ENCODE measurements around the gene MED27. TPM values are rescaled to one million over a fixed set of nuclear protein-coding genes. Genes with fewer than 3 reads are reported as not detected.
A peak's percentile ranks its signal among the peaks of the same experiment; 100 is the strongest.

Gene MED27
- total and polyA plus RNA-seq, 2 of the 13 experiments (the other 11 are each of a cell fraction or from before 2014, with no cell fraction given): 16.9 to 19.0 TPM

DNA sequence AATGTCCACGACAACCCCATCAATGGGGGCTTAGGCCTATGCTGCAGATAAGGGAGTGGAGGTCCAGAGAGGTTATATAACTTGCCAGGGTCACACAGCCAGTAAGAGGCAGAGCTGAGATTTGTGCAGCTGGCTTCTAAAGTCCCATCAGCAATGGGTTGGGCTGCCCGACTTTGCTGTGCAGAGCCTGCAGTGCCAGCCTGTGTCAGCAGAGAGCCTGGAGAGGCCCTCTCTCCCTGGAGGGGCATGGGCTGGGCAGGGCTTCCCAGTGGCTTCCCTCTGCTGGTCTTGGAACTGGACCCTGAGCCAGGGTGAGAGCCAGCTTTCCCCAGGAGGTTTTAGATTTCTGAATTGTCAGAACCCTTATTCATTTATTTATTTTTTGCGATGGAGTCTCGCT lies 262.6 kb downstream of the MED27 start:
- DNase-seq (ENCODE audit: low spot score) (no peak), FAIRE-seq (no peak), ATAC-seq (no peak)
- Histone ChIP-seq H4K20me1 (ENCODE audit: insufficient read depth, low read length) (no peaks in the 10 kb centered on the region; the same call in 1 of the 2 replicates), H3K4me3 (replicated peaks in 1 of 3; ENCODE audit: insufficient read depth in 1 of 3, low read depth in 2 of 3, low read length in 3 of 3) (no peak overlapping the region), H2AFZ (ENCODE audit: low read length) (no peak overlapping the region), H3K27me3 (ENCODE audit: control insufficient read depth in 1 of 2, insufficient read depth in 2 of 2, low read length in 2 of 2) (peaks cover 5 to 44% of the 10 kb centered on the region in 2 experiments; a peak in 4 of 5 replicates), H3K36me3 (replicated peaks in 1 of 2; ENCODE audit: control insufficient read depth in 1 of 2, insufficient read depth in 2 of 2, low read length in 2 of 2) (no peaks in the 10 kb centered on the region), H3K4me2 (ENCODE audit: low read depth, low read length) (no peak overlapping the region), H3K27ac (ENCODE audit: extremely low read length, insufficient read depth, low read length) (no peak overlapping the region), H3K4me1 (ENCODE audit: insufficient read depth, low read length) (no peaks in the 10 kb centered on the region), H3K79me2 (ENCODE audit: insufficient read depth, low read length) (no peaks in the 10 kb centered on the region), H3K9ac (ENCODE audit: insufficient read depth, low read depth, low read length) (no peak overlapping the region), H3K9me3 (ENCODE audit: low read length) (no peaks in the 10 kb centered on the region)
- BruUV-seq (replicated peaks): no TSS peak
- CTCF ChIA-PET (ENCODE audit: low intra/inter-chr PET ratio, low total read pairs): no interaction called here
- TF ChIP-seq LCORL (IDR thresholded peaks at IDR 0.05): no peak
- TF ChIP-seq LCORL (CRISPR knock-in tag; IDR thresholded peaks at IDR 0.05): no peak
- peak; percentile 61; the same call in 1 of the 2 replicates for TF ChIP-seq ZNF768 (CRISPR knock-in tag; IDR thresholded peaks at IDR 0.05)
- WGBS (ENCODE audit: low lambda C conversion rate): 81% methylated on average over 3 of the region's 4 CpGs
- in situ Hi-C loops (cut with HindIII; ENCODE audit: extremely low pct_ligation_motif_present, low pct_unique_long_range_greater_than_20kb) (no loop called here), intact Hi-C loops (cut with micrococcal nuclease; ENCODE audit: unreplicated experiment) (no loop called here)
- POLR2A ChIA-PET: no interaction called here

DNA sequence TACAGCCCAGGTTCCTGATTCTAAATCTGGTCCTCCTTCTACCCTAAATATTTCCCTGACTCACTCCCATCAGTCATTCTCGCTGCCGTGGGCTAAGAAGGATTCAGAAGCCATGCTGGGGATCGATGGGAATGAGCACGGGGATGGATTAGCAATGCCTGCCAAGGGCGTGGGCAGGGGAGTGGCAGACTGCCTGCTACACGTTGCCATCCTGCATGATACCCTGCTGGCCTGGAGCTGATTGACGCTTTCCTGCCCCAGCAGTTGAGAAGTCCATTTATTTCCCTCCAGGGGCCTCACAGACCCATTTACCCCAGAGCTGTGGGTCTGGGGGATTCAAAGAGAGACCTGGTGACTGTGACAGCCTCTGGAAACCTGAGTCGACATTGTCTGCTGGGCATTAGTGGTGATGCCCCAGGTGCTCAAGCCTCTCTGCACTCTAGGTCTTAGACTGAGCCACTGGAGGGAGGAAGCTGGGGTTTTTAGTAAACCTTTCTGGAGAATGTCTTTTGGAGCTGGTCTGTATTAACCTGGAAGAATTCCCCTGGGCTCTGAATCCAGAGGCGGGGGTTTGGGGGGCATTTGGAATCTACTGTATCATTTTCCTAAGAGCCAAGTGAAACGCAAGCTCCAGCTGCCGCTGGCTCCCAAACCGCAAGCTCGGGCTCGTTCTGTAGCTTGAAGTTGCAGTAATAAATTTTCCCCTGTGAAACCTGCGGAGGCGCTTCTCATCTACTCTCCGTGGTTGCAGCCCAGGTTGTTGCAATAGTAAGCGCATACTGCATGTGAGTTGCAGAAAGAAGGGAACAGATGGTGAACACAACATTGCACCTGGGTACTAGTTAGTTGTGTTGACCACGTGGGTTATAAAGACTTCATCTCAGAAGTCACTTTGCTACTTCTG lies 263.4 kb downstream of the MED27 start:
- peak; percentile 50 for ATAC-seq
- in situ Hi-C loops (cut with HindIII; ENCODE audit: extremely low pct_ligation_motif_present, low pct_unique_long_range_greater_than_20kb): no loop called here
- Histone ChIP-seq H3K9me3 (ENCODE audit: low read length) (no peaks in the 10 kb centered on the region), H3K79me2 (ENCODE audit: insufficient read depth, low read length) (no peaks in the 10 kb centered on the region), H3K27ac (ENCODE audit: extremely low read length, insufficient read depth, low read length) (no peak overlapping the region), H3K4me1 (ENCODE audit: insufficient read depth, low read length) (no peaks in the 10 kb centered on the region), H3K36me3 (replicated peaks in 1 of 2; ENCODE audit: control insufficient read depth in 1 of 2, insufficient read depth in 2 of 2, low read length in 2 of 2) (no peaks in the 10 kb centered on the region), H4K20me1 (ENCODE audit: insufficient read depth, low read length) (no peaks in the 10 kb centered on the region; the same call in 1 of the 2 replicates), H3K27me3 (ENCODE audit: control insufficient read depth in 1 of 2, insufficient read depth in 2 of 2, low read length in 2 of 2) (peaks cover 7 to 47% of the 10 kb centered on the region in 2 experiments; a peak in 4 of 5 replicates), H3K4me3 (replicated peaks in 1 of 3; ENCODE audit: insufficient read depth in 1 of 3, low read depth in 2 of 3, low read length in 3 of 3) (no peak overlapping the region), H2AFZ (ENCODE audit: low read length) (no peak overlapping the region), H3K9ac (ENCODE audit: insufficient read depth, low read depth, low read length) (no peak overlapping the region), H3K4me2 (ENCODE audit: low read depth, low read length) (no peak overlapping the region)
- intact Hi-C loops (cut with micrococcal nuclease; ENCODE audit: unreplicated experiment): no loop called here
- no TSS peak for BruUV-seq (replicated peaks)
- WGBS (ENCODE audit: low lambda C conversion rate): 17% methylated on average over 17 of the region's 19 CpGs
- FAIRE-seq: no peak
- ChIA-PET CTCF (ENCODE audit: low intra/inter-chr PET ratio, low total read pairs) (no interaction called here), POLR2A (no interaction called here)
- no peak for DNase-seq (ENCODE audit: low spot score)
- TF ChIP-seq, protein P1, sequence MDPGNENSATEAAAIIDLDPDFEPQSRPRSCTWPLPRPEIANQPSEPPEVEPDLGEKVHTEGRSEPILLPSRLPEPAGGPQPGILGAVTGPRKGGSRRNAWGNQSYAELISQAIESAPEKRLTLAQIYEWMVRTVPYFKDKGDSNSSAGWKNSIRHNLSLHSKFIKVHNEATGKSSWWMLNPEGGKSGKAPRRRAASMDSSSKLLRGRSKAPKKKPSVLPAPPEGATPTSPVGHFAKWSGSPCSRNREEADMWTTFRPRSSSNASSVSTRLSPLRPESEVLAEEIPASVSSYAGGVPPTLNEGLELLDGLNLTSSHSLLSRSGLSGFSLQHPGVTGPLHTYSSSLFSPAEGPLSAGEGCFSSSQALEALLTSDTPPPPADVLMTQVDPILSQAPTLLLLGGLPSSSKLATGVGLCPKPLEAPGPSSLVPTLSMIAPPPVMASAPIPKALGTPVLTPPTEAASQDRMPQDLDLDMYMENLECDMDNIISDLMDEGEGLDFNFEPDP (CRISPR knock-in tag; conservative IDR thresholded peaks at IDR 0.05): no peak
- TF ChIP-seq RAD51 (IDR thresholded peaks at IDR 0.05; ENCODE audit: borderline replicate concordance) (no peak), KMT2B (CRISPR knock-in tag; IDR thresholded peaks at IDR 0.05) (no peak), CHD2 (IDR thresholded peaks at IDR 0.05; ENCODE audit: low read depth, low read length) (no peak), TARDBP (CRISPR knock-in tag; IDR thresholded peaks at IDR 0.05) (no peak), HNF4G (IDR thresholded peaks at IDR 0.05; ENCODE audit: borderline replicate concordance, low read depth, low read length) (no peak), HNF4G (CRISPR knock-in tag; IDR thresholded peaks at IDR 0.05; ENCODE audit: borderline replicate concordance, low read depth) (no peak), ZNF747 (CRISPR knock-in tag; IDR thresholded peaks at IDR 0.05; ENCODE audit: borderline replicate concordance) (no peak), ZNF792 (CRISPR knock-in tag; IDR thresholded peaks at IDR 0.05) (no peak)
- TF ChIP-seq, protein P2, sequence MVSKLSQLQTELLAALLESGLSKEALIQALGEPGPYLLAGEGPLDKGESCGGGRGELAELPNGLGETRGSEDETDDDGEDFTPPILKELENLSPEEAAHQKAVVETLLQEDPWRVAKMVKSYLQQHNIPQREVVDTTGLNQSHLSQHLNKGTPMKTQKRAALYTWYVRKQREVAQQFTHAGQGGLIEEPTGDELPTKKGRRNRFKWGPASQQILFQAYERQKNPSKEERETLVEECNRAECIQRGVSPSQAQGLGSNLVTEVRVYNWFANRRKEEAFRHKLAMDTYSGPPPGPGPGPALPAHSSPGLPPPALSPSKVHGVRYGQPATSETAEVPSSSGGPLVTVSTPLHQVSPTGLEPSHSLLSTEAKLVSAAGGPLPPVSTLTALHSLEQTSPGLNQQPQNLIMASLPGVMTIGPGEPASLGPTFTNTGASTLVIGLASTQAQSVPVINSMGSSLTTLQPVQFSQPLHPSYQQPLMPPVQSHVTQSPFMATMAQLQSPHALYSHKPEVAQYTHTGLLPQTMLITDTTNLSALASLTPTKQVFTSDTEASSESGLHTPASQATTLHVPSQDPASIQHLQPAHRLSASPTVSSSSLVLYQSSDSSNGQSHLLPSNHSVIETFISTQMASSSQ (IDR thresholded peaks at IDR 0.05; ENCODE audit: low read depth): no peak
- TF ChIP-seq, protein P2 (CRISPR knock-in tag; IDR thresholded peaks at IDR 0.05; ENCODE audit: borderline replicate concordance): no peak
